Right renal pelvis (tissue), 4 donors: ENCODE data around the gene ZNF502. TPM values are rescaled to one million over a fixed set of nuclear protein-coding genes. Genes with fewer than 3 reads are reported as not detected.

Experiments
- DNase-seq, 4 donors: peaks; one replicate each; pipeline ENCODE4 v3.0.0-alpha.2; 2013; ENCODE audit warnings: low read depth in 4 of 4, low spot score in 3 of 4, missing footprints in 1 of 4
- polyA plus RNA-seq, 4 donors: library from polyadenylated mRNA; unstranded; fragments of 120-200 nt; gene quantifications; one replicate each; pipeline ENCODE4 v1.2.1, GENCODE V29; 2013; ENCODE audit not compliant: insufficient read length in 4 of 4

Gene ZNF502
- polyA plus RNA-seq, 4 donors: 11.2 to 13.6 (median 13.5) TPM

DNA sequence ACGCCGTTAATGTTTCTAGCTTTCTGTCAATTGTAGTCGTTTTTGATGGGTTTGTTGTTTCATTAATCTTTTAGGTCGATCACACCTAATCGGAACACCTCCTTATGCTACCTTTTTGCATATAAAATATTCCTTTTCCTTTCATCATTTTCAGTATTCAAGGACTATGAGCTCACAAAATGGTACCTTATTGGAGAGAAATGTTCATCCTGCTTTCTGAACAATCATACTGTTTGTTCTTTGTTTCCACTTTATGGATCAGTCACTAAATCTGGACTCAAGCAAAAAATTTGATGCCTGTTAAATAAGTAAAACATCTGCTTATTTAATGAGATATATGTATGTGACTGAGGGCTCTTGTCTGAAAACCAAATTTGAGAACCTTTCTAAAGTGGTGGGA, 50.2 kb downstream of the ZNF502 start:
- DNase-seq: no peak

DNA sequence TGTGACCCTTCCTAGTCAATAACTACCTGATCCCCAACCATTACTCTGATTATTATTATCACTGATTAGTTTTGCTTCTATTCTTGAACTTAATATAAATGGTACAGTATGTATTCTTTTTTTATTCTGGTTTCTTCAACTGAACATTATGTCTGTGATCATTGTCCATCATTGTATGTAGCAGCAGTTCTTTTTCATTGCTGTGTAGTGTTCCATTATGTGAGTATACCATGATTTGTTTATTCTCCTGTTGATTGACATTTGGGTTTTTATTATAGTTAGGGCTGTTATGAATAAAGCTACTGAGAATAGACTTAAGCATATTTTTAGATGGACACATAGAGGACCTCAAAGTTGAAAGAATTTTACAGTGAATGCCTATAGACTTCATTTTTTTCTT, 51.8 kb downstream of the ZNF502 start:
- DNase-seq: no peak

DNA sequence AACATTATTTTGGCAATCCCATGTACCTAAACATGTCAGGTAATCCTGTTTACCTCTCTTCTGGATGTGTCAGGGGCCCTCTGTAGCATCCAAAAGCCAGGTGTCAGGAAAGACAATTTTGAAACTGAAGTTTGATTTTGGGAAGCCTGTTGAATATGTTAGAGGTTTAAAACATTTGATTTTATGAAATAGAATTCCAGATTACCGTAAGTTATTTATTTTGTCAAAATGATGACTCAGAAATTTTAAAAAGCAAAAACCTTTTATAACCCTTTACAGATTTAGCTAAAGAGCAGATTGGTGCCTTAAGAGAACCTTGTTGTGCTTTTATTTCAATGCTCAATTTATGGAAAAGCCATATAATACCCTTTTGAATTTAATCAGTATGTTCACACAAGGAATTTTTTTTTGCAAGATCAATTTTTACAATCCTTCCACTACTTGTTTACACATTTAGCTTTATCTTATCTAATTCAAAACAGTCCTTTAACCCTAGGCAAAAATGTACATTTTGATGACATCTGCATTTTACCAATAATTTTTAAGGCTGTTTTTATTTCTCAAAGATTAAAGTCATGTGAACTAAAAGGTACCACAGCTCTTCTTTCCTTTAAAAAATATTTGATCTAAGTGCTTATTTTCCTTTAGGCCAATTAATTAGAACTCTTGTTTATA, 59.1 kb downstream of the ZNF502 start:
- no peak for DNase-seq

DNA sequence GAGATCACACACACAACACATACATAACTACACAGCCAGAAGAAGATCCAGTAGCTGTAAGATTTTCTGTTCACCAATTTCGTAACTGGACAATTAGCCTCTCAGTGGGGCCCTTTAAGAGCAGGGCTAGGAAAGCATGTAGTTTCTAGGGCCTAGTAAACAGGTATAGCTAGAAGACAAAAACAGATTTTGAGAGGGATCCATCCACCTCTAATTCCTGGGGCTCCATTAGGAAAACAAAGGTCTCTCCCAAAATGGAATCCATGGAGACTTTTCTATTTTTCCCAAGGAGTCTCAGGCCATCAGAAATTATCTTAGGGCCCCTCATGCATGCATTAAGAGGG, 59.6 kb downstream of the ZNF502 start:
- no peak for DNase-seq

Other genes with a start within 250 kb of the ZNF502 start
- gene ZNF445, start 235.0 kb upstream of the ZNF502 start, polyA plus RNA-seq: 10 to 100 TPM; 20.7 to 23.2 (median 22.1) TPM
- gene ZKSCAN7, start 157.5 kb upstream of the ZNF502 start, polyA plus RNA-seq: 10 to 100 TPM; 16.2 to 19.4 (median 17.4) TPM
- 10 to 100 TPM in 2 of 4 donors, 1 to 10 TPM in 2; 8.2 to 13.7 (median 10.3) TPM for gene ZNF660, start 127.7 kb upstream of the ZNF502 start, polyA plus RNA-seq
- gene ZNF197, start 87.6 kb upstream of the ZNF502 start, polyA plus RNA-seq: 10 to 100 TPM; 30.5 to 36.5 (median 34.7) TPM
- gene ZNF35, start 63.9 kb upstream of the ZNF502 start, polyA plus RNA-seq: 10 to 100 TPM in 3 of 4 donors, 1 to 10 TPM in 1; 9.4 to 11.6 (median 10.5) TPM
- 10 to 100 TPM; 11.3 to 13.0 (median 11.9) TPM for gene ZNF501, start 17.0 kb downstream of the ZNF502 start, polyA plus RNA-seq
- gene KIAA1143, start 49.0 kb downstream of the ZNF502 start, polyA plus RNA-seq: 10 to 100 TPM; 49.0 to 74.8 (median 64.7) TPM
- 10 to 100 TPM; 22.0 to 23.9 (median 22.2) TPM for gene KIF15, start 49.1 kb downstream of the ZNF502 start, polyA plus RNA-seq
- 10 to 100 TPM; 26.7 to 31.5 (median 28.7) TPM for gene TMEM42, start 149.3 kb downstream of the ZNF502 start, polyA plus RNA-seq
- under 1 TPM in 3 of 4 donors, not detected in 1; 0.06 to 0.11 (median 0.06) TPM for gene TGM4, start 161.9 kb downstream of the ZNF502 start, polyA plus RNA-seq